PC-3 (cell line): ENCODE results near the gene SERGEF.

Source experiments
- EZH2 ChIP-seq: fragments of 300-600 bp; sonication (generic); IDR thresholded peaks from one replicate; pipeline ENCODE4 v1.6.1; 2017; ENCODE audit warnings: antibody characterized with exemption, mild to moderate bottlenecking, low read length; ENCODE audit not compliant: unreplicated experiment
- EZH2phosphoT487 ChIP-seq: fragments of 300-600 bp; sonication (generic); IDR thresholded peaks from 2 replicates; pipeline ENCODE4 v1.6.1; 2018; ENCODE audit warnings: mild to moderate bottlenecking, antibody characterized with exemption, low read length, borderline replicate concordance
- TF ChIP-seq, protein P1 (sequence below): fragments of 300-600 bp; sonication (generic); conservative IDR thresholded peaks from 2 replicates; pipeline ENCODE4 v1.5.1; 2017; ENCODE audit warnings: antibody characterized with exemption, low read depth, mild to moderate bottlenecking, low read length

- TF ChIP-seq, protein P1, sequence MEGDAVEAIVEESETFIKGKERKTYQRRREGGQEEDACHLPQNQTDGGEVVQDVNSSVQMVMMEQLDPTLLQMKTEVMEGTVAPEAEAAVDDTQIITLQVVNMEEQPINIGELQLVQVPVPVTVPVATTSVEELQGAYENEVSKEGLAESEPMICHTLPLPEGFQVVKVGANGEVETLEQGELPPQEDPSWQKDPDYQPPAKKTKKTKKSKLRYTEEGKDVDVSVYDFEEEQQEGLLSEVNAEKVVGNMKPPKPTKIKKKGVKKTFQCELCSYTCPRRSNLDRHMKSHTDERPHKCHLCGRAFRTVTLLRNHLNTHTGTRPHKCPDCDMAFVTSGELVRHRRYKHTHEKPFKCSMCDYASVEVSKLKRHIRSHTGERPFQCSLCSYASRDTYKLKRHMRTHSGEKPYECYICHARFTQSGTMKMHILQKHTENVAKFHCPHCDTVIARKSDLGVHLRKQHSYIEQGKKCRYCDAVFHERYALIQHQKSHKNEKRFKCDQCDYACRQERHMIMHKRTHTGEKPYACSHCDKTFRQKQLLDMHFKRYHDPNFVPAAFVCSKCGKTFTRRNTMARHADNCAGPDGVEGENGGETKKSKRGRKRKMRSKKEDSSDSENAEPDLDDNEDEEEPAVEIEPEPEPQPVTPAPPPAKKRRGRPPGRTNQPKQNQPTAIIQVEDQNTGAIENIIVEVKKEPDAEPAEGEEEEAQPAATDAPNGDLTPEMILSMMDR: no peak
- no peak for TF ChIP-seq EZH2
- no peak for TF ChIP-seq EZH2phosphoT487
Measured at GRCh38 chr11:17769218-17769617, 243.6 kb downstream of the SERGEF start.
